GM23248 (cell line): ENCODE results near the gene OAS1.

Experiments
- EZH2 ChIP-seq: fragments of 200-600 bp; sonication (generic); IDR thresholded peaks from 2 replicates; pipeline ENCODE4 v1.6.1; 2018; ENCODE audit warnings: antibody characterized with exemption, mild to moderate bottlenecking; ENCODE audit not compliant: insufficient read depth, poor library complexity, severe bottlenecking
- EZH2phosphoT487 ChIP-seq: fragments of 200-600 bp; sonication (generic); IDR thresholded peaks from 2 replicates; pipeline ENCODE4 v1.6.1; 2018; ENCODE audit warnings: antibody characterized with exemption, moderate library complexity, mild to moderate bottlenecking, low read depth; ENCODE audit not compliant: insufficient read depth

DNA sequence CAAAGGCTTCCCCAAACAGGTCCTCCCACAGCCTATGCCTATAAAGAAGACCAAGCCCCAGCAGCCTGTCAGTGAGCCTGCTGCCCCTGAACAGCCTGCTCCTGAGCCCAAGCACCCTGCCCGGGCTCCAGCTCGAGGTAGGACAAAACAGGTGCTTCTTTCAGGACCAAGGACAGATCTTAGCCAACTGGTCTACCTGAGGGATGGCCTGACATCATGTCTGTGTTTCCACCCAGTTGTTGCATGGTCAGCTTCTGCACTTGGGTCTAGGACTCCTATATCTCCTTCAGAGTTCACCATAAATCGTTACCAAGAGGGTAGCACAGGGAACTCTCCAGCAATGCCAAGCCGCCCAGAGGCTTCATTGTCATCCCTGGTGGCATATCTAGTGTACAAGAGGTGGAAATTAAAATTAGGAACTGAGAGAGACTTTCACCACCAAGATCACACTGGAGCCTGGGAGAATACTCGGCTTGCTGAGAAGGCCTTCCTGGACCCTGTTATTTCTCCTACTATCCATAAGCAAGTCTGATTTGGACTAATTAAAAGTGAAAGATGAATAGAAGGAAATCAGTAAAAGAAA lies 38.2 kb upstream of the OAS1 start:
- no peak for TF ChIP-seq EZH2
- no peak for TF ChIP-seq EZH2phosphoT487
